Activated CD4-positive, alpha-beta T cell treated with anti-CD3 and anti-CD28 coated beads, Interleukin-2, amount 50 U/mL, for 24 hours (primary cell): ENCODE data around the gene DHRS7B.
"Not testable (repeated sequence)": the region's sequence is repeated elsewhere in the genome, so short reads cannot be mapped to it uniquely, and the experiment has no call there.

ENCODE experiments used
- DNase-seq, 2 donors: peaks; one replicate each; pipeline ENCODE4 v3.0.0-alpha.2; 2020; ENCODE audit warnings: low read depth in 1 of 2, low spot score in 1 of 2

DHRS7B gene

DNA sequence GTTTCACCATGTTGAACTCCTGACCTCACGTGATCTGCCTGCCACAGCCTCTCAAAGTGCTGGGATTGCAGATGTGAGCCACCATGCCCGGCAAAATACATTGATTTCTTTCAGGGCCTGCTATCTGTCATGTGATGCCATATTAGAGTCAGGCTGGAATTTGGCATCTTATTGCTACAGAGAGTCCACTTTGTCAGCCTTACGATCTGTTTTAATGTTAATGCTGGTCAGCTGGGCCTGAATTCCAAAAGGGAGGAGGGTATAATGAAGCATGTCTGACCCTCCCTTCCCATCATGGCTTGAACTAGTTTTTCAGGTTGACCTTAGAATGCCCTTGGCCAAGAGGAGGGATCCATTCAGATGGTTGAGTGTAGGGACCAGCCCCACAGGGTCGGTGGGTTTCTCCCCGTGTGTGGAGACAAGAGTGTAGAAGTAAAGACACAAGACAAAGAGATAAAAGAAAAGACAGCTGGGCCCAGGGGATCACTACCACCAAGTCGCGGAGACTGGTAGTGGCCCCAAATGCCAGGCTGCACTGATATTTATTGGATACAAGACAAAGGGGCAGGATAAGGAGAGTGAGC is 19.6 kb upstream of the DHRS7B start:
- DNase-seq, result not testable (repeated sequence)

DNA sequence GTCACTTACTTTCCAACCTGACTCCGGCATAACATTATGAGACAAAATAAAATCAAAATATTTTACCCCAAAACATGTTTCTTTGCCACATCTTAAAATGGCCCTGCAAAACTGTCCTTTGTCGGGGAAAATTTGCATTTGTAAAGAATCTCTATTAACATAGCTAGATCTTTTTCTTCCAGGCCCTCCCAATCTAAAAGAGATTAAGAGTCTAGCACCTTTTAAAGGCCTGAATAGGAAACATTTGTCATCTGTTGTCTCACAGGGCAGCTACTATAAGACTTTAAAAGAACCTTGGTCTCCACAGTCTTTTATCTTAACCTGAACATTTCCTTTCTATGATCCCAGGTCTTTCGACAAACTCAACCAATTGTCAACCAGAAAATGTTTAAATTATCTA is 18.1 kb upstream of the DHRS7B start:
- DNase-seq, result no peak

DNA sequence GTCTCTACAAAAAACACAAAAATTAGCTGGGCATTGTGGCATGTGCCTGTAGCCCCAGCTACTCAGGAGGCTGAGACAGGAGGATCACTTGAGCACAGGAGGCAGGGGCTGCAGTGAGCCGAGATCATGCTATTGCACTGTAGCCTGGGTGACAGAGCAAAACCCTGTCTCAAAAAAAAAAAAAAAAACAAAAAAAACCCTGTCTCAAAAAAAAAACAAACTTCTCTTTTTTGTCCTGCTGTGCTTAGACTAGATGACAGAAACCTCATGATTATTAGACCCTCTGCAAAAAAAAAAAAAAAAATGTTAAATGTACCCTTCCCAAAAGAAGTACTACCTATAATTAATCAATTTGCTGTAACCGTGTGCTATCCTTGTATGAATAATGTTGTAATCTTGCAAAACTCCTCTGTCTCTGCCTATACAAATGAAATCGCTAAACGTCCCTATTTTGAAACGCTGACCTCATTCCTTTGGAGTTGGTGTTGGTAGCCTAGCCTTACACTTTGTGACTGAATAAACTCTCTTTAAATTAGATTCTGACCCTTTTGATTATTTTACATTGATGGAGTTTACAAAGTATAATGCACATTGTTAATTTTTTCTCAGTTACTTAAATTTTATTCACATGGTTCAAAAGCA is 13.6 kb upstream of the DHRS7B start:
- no peak for DNase-seq

DNA sequence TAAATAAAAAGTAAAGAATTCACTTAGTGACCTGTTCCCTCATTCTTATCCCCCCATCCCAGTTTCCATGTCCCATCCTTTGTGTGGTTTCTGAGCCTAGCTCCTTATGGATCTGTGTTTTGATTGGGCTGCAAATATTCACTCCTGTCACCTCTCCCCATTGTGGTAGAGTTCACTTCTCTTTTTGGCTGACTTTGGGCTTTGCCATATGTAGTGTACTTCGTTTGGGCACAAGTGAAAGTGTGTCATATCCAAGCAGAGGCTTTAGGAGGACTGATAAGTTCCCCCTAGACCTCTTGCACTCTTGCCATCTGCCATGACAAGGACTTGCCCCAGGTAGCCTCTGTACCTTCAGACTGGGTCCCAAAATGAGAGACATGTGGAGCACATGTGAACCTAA is 13.0 kb upstream of the DHRS7B start:
- DNase-seq, result no peak

DNA sequence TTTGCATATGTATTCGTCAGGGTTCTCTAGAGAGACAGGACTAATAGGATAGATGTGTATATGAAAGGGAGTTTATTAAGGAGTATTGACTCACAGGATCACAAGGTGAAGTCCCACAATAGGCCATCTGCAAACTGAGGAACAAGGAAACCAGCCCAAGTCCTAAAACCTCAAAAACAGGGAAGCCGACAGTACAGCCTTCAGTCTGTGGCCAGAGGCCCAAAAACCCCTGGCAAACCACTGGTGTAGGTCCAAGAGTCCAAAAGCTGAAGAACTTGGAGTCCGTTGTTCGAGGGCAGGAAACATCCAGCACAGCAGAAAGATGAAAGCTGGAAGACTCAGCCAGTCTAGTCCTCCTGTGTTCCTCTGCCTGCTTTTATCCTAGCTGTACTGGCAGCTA is 12.0 kb upstream of the DHRS7B start:
- DNase-seq, result not testable (repeated sequence)

DNA sequence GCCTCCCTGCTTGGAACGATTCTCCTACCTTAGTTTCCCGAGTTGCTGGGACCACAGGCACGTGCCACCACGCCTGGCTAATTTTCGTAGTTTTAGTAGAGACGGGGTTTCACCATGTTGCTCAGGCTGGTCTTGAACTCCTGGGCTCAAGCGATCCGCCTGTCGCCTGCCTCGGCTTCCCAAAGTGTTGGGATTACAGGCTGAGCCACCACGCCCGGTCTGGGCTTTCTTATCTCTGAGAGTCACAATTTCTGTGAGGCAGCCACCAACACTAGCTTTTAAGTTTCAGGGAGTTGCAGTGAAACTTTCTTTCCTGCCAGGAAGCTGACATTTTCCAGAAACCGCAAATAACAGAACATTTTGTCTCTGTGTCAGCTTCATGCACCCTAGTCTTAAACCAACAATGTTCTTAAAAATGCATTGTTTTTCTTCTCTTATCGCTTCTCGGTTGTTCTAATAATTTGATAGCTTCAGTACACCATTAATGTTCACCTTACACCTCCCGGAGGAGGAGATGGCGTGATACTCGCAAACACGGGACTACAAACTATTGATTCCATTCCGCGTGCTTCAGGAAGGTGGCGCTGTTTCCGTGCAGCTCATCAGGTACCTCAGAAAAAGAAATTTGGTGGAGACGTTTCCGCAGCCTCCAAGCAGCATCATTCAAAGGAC is 7.4 kb upstream of the DHRS7B start:
- DNase-seq, result peak; percentile 40 to 63

DNA sequence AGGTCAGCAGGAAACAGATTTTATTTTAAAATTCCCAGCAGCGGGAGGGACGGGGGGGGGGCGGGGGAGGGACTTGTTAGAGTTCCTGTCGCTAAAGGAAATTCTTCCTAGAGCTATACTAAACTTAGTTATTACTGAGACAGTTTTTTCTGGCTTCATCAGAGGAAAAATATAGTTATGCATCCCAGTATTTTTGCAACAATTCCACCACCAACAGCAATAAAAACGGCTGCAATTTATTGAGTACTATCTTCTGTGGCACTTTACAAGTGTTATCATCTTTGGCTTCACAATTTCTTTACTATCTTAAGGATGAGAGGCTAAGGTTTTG is 6.9 kb upstream of the DHRS7B start:
- no peak for DNase-seq

DNA sequence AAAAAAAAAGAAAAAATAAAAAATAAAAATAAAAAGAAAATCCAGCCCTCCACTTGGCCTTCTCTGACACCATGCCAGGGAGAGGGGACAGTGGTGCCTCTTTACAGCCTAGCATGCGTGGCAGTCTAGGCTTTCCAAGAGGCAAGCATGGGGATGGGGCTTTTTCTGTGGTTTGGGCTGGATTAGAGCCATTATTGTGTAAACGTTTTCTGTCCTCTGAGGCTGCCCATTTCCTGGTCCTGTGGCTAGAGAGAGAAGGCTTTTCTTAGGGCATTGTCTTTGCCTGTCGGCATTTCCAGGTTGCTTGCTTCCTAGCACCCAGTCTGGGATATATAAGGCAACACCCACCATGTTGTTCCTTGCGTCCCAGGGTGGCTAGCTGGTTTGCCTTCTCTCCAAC is 2.7 kb upstream of the DHRS7B start:
- no peak for DNase-seq

DNA sequence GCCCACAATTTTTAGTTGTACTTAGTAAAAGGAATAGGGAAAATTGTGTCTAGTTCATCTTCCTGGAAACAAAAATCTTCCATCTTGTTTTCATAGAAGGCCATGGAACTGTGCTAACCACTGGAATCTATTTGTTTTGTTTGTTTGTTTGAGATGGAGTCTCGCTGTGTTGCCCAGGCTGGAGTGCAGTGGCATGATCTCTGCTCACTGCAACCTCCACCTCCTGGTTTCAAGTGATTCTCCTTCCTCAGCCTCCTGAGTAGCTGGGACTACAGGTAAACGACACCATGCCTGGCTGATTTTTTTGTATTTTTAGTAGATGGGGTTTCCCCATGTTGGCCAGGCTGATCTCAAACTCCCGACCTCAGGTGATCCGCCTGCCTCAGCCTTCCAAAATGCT is 2.2 kb upstream of the DHRS7B start:
- DNase-seq, result not testable (repeated sequence)

DNA sequence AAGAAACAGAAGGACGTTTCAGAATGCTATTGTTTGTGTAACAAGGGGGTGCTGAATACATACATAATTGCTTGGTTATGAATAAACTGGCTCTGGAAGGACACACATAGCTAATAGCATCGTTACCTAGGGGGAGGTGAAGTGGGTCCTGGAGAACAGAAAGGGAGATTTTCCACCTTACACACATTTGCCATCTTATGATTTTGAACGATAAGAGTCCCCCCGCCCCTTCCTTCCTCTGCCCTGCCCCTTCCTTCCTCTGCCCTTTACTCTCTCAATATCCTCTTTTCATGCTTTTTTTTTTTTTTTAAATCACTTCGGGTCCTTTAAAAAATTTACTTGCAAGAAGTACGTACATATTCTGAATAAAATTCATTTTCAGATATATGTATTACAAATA is 902 bp upstream of the DHRS7B start:
- DNase-seq, result peak in 1 of 2 donors; percentile 37

DNA sequence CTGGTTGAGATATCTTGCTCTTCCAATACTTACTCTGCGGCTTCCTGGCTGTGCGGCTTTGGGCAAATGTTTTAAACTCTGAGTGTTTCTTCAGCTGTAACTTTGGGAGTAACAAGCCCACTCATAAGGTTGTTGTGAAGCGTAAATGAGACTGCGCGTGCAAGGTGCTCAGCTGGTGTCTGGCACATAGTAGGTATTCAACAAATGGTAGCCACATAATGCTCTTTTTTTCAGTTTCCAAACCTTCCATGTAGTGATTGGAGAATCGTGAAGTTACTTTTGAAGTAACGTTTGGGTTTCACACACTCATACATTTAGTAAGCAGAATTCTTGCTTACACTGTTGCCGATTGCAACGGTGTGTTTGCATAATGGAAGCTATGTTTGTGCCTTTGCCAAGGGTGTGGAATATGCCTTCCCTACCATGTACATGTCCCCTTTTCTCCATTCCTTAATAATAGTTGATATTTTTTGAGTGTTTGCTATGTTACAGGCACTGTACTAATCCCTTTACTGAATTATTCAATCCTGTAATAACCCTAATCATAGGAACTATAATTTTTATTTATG is 829 bp downstream of the DHRS7B start:
- DNase-seq, result no peak

DNA sequence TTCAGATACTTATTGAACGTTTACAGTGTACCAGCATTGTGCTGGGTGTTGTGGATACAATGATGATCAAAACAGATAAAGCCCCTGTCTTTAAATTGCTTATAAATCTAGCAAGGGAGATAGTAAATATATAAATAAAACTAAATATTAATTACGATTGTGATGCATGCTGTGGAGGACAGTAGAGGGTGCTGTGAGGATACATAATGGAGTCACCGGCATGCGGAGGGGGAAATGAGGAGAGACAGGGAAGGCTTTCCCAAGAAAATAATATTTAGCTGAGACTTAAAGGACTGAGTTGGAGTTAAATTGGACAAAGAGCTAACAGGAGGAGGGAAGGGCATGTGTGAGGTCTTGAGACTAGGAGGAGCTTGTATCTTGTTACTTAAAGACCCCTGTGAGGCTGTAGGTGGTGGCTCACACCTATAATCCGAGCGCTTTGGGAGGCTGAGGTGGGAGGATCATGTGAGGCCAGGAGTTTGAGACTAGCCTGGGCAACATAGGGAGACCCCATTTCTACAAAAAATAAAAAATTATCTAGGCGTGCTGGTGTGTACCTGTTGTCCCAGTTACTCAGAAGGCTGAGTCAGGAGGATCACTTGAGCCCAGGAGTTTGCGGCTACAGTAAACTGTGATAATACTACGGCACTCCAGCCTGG is 2.4 kb downstream of the DHRS7B start:
- no peak for DNase-seq

DNA sequence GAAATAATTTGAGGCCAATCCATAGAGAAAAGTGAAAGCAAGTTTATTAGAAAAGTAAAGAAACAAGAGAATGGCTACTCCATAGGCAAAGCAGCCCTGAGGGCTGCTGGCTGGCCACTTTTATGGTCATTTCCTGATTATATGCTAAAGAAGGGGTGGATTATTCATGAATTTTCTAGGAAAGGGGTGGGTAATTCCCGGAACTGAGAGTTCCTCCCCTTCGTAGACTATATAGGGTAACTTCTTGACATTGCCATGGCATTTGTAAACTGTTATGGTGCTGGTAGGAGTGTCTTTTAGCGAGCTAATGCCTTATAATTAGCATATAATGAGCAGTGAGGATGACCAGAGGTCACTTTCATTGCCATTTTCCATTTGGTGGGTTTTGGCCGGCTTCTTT is 4.4 kb downstream of the DHRS7B start:
- no peak for DNase-seq

DNA sequence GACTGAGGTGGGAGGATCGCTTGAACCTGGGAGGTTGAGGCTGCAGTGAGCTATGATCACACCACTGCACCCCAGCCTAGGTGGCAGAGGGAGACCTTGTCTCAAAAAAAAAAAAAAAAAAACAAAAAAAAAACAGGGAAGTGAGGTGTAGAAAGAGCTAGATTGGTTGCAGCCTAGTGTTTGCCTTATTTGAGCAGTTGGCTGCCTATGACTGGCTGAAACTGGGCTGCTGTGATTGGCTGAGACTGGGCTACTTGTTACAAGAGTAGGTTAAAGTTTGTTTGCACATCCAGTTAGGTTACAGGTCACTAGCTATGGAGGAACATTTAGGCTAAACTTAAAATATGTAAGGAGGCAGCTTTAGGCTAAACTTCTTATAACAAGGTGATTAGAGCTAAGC is 5.7 kb downstream of the DHRS7B start:
- DNase-seq, result no peak

DNA sequence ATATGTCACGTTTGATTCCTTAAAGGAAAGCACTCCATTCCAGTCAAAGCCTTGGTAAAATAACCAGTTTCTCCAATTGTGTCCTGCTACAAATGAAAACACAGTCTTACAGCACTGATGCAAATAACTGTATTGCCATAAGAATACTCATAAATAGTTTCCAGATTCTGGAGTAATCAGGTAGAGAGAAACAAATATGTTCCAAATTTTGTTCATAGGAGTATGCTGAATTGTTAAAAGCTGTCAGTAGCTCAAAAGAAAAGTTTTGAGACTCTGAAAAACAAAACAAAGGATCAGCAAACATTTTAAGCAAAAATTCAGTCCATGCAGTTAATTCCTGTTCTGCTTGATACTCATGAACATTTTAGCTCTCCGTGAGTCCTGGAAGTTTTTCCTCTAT is 7.8 kb downstream of the DHRS7B start:
- no peak for DNase-seq

DNA sequence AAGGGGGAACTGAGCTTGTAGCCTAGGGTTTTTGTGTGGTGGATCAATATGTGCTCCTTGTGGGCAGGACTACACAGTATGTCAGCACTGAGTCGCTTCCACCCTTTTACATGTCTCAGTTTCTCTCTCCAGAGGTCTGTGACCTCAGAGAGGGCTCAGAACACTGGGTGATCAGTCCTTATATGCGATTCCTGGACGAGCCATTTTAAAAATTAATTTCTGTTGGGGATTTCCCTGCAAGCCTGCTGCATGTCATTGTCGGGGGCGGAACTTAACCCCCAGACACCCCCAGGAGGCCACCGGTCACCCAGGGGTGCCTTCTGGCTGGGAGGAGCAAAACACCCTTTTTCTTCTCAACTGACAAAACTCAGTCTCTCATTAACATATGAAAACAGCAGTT is 14.1 kb downstream of the DHRS7B start:
- DNase-seq, result no peak

DNA sequence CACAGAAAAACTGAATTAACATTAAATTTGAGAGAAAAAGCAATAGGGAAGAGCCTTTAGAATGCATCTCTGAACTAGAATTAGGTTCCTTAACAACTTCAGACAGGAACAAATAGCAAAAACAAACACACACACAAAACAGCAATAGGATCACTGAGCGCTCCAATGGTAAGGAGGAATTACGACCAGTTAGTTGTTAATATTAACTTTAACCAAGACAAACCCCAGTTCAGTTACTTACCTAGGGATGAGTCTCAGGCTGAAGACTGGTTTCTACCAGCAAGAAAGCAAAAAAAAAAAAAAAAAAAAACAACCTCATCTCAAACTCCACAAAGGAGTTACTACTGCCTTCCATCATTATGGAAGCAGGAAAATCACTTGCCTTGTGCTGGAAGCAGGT is 14.6 kb downstream of the DHRS7B start:
- no peak for DNase-seq

DNA sequence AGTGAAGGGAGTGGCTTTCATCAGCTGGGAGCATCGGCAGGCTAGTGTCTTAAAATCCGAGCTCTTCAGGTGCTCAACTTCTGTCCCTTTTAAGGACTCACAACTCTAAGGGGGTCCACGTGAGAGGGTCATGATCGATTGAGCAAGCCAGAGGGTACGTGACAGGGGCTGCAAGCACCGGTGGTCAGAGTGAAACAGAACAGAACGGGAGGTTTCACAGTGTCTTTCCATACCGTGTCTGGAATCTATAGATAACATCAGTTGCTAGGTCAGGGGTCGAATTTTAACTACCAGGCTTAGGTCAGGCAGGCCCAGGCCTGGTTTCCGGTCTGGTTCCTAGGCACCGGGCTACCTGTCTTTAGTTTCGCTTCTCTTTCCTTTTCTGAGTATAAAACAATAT is 15.3 kb downstream of the DHRS7B start:
- DNase-seq, result not testable (repeated sequence)

DNA sequence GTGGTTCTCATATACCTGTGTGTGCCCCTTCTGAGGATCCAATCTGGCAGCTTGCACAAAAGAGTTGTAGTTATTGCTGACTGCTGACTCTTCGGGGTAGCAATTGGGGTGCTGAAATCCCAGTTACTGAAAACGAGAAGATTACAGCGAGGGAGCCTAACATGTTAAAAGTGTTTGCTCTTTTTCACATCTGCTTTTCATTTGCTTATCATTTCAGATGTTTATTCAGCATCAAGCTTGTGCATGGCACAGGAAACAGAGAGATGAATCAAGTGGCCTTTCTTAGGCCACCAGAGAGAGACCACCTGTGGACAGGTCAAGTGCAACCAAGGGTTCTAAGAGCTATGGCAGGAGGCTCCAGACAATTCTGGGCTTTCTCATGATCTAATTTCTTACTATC is 16.9 kb downstream of the DHRS7B start:
- DNase-seq, result no peak

DNA sequence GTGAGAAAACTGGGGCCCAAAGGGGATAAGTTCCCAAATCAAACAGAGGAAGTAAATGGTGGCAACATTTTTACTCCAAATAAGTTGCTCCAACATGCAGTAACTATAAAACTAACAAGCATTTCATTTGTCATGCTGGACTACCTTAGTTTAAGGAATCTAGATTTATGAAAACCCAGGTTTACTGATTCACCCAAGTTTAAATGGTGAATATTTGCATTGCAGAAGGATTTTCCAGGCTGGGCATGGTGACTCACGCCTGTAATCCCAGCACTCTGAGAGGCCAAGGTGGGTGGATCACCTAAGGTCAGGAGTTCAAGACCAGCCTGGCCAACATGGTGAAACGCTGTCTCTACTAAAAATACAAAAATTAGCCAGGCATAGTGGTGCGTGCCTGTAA is 17.5 kb downstream of the DHRS7B start:
- not testable (repeated sequence) for DNase-seq

DNA sequence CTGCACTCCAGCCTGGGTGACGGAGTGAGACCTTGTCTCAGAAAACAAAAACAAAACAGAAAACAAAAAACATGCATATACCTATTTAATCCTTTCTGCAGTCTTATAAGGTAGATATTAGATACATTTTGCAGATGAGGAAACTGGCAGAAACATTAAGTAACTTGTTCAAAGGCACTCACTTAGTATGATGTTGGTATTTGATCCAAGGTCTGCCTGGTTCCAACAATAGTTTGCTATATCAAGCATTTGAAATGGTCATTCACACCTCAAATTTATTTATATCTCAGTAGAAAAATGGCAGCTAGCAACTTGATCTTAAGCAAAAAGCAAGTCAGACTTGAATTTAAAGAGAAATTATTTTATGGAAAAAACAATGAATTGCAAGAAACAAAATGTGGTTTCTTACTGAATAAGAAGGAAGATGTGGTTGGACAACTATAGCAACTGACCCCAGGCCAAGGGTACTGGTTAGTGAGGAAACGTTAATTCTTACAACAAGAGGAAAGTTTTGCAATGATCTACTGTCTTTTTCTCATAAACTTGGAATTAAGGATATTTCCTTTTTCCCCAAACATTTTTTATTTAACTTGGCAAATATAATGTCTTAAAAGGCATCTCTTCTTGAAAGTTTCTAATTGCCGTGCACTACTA is 19.7 kb downstream of the DHRS7B start:
- DNase-seq, result no peak

DNA sequence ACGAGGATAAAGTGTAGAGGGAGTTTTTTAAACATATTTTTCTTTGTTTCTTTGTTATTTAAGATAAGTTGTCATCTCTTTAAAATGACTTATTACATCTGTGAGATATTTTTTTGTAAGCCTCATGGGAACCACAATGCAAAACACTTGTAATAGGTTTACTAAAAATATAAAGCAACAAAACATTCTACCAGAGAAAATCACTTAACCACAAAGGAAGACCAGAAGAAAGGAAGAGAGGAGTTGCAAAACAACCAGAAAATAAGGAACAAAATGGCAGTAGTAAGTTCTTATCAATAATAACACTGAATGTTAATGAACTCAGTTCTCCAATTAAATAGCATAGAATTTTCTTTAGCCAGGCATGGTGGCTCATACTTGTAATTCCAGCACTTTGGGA is 22.9 kb downstream of the DHRS7B start:
- no peak for DNase-seq
